Testis (tissue), 2 donors: ENCODE data around the gene LRRTM4.

Source experiments
- POLR2A ChIP-seq: fragments of 450-650 bp; IDR thresholded peaks from one replicate; pipeline ENCODE4 v1.6.1; 2017; ENCODE audit warnings: antibody characterized with exemption, mild to moderate bottlenecking, moderate library complexity
- TF ChIP-seq, protein P1 (sequence below), 3 experiments: fragments of 450-650 bp in 2 of 3; fragments of 200-600 bp in 1 of 3; sonication (generic) in 1 of 3; IDR thresholded peaks; one replicate each; pipeline ENCODE4 v1.5.1; 2016 to 2019; ENCODE audit warnings: antibody characterized with exemption in 3 of 3, mild to moderate bottlenecking in 2 of 3, moderate library complexity in 1 of 3

GRCh38 chr2:76745605-76746004, 776.6 kb downstream of the LRRTM4 start:
- no peak for TF ChIP-seq POLR2A
- TF ChIP-seq, protein P1, sequence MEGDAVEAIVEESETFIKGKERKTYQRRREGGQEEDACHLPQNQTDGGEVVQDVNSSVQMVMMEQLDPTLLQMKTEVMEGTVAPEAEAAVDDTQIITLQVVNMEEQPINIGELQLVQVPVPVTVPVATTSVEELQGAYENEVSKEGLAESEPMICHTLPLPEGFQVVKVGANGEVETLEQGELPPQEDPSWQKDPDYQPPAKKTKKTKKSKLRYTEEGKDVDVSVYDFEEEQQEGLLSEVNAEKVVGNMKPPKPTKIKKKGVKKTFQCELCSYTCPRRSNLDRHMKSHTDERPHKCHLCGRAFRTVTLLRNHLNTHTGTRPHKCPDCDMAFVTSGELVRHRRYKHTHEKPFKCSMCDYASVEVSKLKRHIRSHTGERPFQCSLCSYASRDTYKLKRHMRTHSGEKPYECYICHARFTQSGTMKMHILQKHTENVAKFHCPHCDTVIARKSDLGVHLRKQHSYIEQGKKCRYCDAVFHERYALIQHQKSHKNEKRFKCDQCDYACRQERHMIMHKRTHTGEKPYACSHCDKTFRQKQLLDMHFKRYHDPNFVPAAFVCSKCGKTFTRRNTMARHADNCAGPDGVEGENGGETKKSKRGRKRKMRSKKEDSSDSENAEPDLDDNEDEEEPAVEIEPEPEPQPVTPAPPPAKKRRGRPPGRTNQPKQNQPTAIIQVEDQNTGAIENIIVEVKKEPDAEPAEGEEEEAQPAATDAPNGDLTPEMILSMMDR (IDR thresholded peaks at IDR 0.05) = no peak
